22Rv1 (cell line): Measurements from ENCODE around the gene CCDC34.

Experiments used
- CTCF ChIP-seq: fragments of 450-650 bp; IDR thresholded peaks from 2 replicates; pipeline ENCODE4 v1.5.1; 2017; ENCODE audit warnings: mild to moderate bottlenecking
- ZFX ChIP-seq: fragments of 450-650 bp; IDR thresholded peaks from 2 replicates; pipeline ENCODE4 v1.6.1; 2017; ENCODE audit warnings: antibody characterized with exemption, borderline replicate concordance

- no peak for TF ChIP-seq CTCF
- no peak for TF ChIP-seq ZFX
These were observed 32.7 kb upstream of the CCDC34 start for GRCh38 chr11:27395556-27396258.
